ENCODE data around the gene CDK6.

CDK6 gene

GRCh38 chr7:92799446-92800211, 36.7 kb downstream of the CDK6 start:
- H3K4me1 ChIP-seq (ENCODE audit: insufficient read depth, poor library complexity, severe bottlenecking), result peaks cover 28% of the 10 kb centered on the region
- H3K27ac ChIP-seq (ENCODE audit: poor library complexity, severe bottlenecking), result no peak overlapping the region
- TF ChIP-seq CTCF (IDR thresholded peaks at IDR 0.05; ENCODE audit: poor library complexity, severe bottlenecking), result no peak
- no peak for ATAC-seq (ENCODE audit: low read depth)
- no peaks in the 10 kb centered on the region for H3K27me3 ChIP-seq (ENCODE audit: insufficient read depth, poor library complexity, severe bottlenecking)
- H3K4me3 ChIP-seq (ENCODE audit: severe bottlenecking), result no peak overlapping the region
- no peak for DNase-seq (ENCODE audit: low spot score)
- no peaks in the 10 kb centered on the region for H3K9me3 ChIP-seq (ENCODE audit: severe bottlenecking)
- H3K36me3 ChIP-seq (ENCODE audit: low read depth), result no peaks in the 10 kb centered on the region; the same call in 1 of the 2 replicates

- Histone ChIP-seq H3K4me1 (ENCODE audit: insufficient read depth, poor library complexity, severe bottlenecking) (peaks cover 28% of the 10 kb centered on the region), H3K27ac (ENCODE audit: poor library complexity, severe bottlenecking) (peak overlapping the region; percentile 21)
- no peak for ATAC-seq (ENCODE audit: low read depth)
Measured at GRCh38 chr7:92798517-92799249, 37.7 kb downstream of the CDK6 start.

GRCh38 chr7:92797693-92798092, 38.7 kb downstream of the CDK6 start:
- no peaks in the 10 kb centered on the region for H3K27me3 ChIP-seq (ENCODE audit: insufficient read depth, poor library complexity, severe bottlenecking)
- ATAC-seq (ENCODE audit: low read depth) (no peak; the same call in 2 of the 3 replicates), DNase-seq (ENCODE audit: low spot score) (no peak)
- H3K27ac ChIP-seq (ENCODE audit: poor library complexity, severe bottlenecking), result peak overlapping the region; percentile 21
- no peak for TF ChIP-seq CTCF (IDR thresholded peaks at IDR 0.05; ENCODE audit: poor library complexity, severe bottlenecking)
- peaks cover 28% of the 10 kb centered on the region for H3K4me1 ChIP-seq (ENCODE audit: insufficient read depth, poor library complexity, severe bottlenecking)
- H3K9me3 ChIP-seq (ENCODE audit: severe bottlenecking), result no peaks in the 10 kb centered on the region
- no peak overlapping the region for H3K4me3 ChIP-seq (ENCODE audit: severe bottlenecking)
- no peaks in the 10 kb centered on the region; the same call in 1 of the 2 replicates for H3K36me3 ChIP-seq (ENCODE audit: low read depth)

More at GRCh38 chr7:92798517-92799249, 37.7 kb downstream of the CDK6 start:
- Histone ChIP-seq H3K9me3 (ENCODE audit: severe bottlenecking) (no peaks in the 10 kb centered on the region), H3K36me3 (ENCODE audit: low read depth) (no peaks in the 10 kb centered on the region; the same call in 1 of the 2 replicates), H3K27me3 (ENCODE audit: insufficient read depth, poor library complexity, severe bottlenecking) (no peaks in the 10 kb centered on the region), H3K4me3 (ENCODE audit: severe bottlenecking) (no peak overlapping the region)
- no peak for DNase-seq (ENCODE audit: low spot score)
- no peak for TF ChIP-seq CTCF (IDR thresholded peaks at IDR 0.05; ENCODE audit: poor library complexity, severe bottlenecking)

GRCh38 chr7:92797284-92797683, 39.1 kb downstream of the CDK6 start:
- Histone ChIP-seq H3K36me3 (ENCODE audit: low read depth) (no peaks in the 10 kb centered on the region; the same call in none of the 2 replicates), H3K27me3 (ENCODE audit: insufficient read depth, poor library complexity, severe bottlenecking) (no peaks in the 10 kb centered on the region), H3K4me1 (ENCODE audit: insufficient read depth, poor library complexity, severe bottlenecking) (peaks cover 29% of the 10 kb centered on the region), H3K9me3 (ENCODE audit: severe bottlenecking) (no peaks in the 10 kb centered on the region), H3K27ac (ENCODE audit: poor library complexity, severe bottlenecking) (peak overlapping the region; percentile 21), H3K4me3 (ENCODE audit: severe bottlenecking) (no peak overlapping the region)
- ATAC-seq (ENCODE audit: low read depth) (no peak), DNase-seq (ENCODE audit: low spot score) (no peak)
- TF ChIP-seq CTCF (IDR thresholded peaks at IDR 0.05; ENCODE audit: poor library complexity, severe bottlenecking), result no peak
